Fibroblast of villous mesenchyme (primary cell): Measurements from ENCODE around the gene EMSY. TPM values are rescaled to one million over a fixed set of nuclear protein-coding genes. Genes with fewer than 3 reads are reported as not detected.

Experiments used
- DNase-seq: peaks from one replicate; pipeline ENCODE4 v3.0.0-alpha.2; 2010; ENCODE audit warnings: low read depth
- H3K4me3 ChIP-seq: 2 replicates; pipeline ENCODE4 v1.5.1; 2011; ENCODE audit warnings: low read depth, mild to moderate bottlenecking, low read length
- total RNA-seq: library from RNA; depleted of rRNA; stranded (reverse); fragments of >200 nt; gene quantifications from 2 replicates; pipeline ENCODE4 v1.2.3, GENCODE V29; 2012
- TF ChIP-seq, protein P1 (sequence below): IDR thresholded peaks from 2 replicates; pipeline ENCODE4 v1.5.1; 2012; ENCODE audit warnings: low read depth, mild to moderate bottlenecking, low read length; ENCODE audit not compliant: insufficient read depth

Gene EMSY
- total RNA-seq, 1 donor: 22.0 TPM

DNA sequence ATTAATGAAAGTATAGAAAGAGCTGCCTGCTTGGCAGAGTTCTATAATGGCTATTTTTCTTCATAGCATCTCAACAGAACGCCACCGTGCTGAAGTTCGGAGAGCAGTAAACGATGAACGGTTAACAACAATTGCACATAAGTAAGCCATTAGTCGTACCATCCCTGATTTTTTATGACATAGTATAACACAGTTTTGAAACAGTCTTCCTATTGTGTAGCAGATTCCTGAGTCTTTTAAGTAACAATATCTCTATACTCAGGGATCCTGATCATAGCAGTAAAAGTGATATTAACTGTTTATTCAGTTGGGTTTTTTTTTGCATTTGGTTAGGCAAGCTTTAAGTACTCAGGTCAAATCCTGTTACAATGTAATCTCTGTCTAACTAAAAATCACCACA, 8.4 kb downstream of the EMSY start:
- TF ChIP-seq, protein P1, sequence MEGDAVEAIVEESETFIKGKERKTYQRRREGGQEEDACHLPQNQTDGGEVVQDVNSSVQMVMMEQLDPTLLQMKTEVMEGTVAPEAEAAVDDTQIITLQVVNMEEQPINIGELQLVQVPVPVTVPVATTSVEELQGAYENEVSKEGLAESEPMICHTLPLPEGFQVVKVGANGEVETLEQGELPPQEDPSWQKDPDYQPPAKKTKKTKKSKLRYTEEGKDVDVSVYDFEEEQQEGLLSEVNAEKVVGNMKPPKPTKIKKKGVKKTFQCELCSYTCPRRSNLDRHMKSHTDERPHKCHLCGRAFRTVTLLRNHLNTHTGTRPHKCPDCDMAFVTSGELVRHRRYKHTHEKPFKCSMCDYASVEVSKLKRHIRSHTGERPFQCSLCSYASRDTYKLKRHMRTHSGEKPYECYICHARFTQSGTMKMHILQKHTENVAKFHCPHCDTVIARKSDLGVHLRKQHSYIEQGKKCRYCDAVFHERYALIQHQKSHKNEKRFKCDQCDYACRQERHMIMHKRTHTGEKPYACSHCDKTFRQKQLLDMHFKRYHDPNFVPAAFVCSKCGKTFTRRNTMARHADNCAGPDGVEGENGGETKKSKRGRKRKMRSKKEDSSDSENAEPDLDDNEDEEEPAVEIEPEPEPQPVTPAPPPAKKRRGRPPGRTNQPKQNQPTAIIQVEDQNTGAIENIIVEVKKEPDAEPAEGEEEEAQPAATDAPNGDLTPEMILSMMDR: no peak
- no peak for DNase-seq
- H3K4me3 ChIP-seq: no peak overlapping the region

DNA sequence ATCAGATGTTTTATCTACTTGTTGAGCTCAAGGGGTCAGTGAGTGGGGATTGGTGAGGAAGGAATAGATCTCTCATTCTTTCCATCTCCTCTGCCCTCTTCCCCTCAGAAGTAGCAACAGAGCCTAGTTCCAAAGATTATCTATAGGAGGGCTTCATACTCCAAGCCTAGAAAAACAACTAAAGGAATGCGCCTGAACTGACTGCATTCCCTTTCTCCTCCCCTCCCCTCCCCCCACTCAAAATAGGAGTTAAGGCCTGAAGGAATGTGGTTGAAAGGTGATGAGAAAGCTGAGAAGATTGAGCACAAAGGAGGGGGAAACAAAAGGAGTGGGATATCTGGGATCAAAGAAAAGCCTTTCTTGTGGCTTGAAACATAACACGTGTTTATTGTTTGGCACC, 10.5 kb downstream of the EMSY start:
- H3K4me3 ChIP-seq: no peak overlapping the region
- TF ChIP-seq, protein P1: no peak
- DNase-seq: no peak

DNA sequence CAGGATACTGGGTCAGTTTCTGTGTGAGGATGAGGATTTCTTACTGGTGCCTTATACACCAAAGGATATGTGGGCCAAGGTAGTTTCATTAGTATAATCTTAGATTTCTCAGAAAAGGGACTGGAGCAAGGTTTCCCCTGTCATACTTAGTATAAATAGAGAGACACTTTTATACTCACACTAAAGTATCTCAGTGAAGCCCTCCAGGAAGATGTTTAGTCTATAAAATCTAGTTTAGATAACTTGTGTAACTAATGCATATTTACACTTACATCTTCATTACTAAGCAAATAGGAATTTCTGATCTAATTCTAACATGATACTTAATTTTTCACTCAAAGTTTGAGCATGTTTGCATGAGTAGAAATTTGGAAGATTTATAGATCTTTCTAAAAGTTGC, 11.1 kb downstream of the EMSY start:
- no peak overlapping the region for H3K4me3 ChIP-seq
- TF ChIP-seq, protein P1: no peak
- DNase-seq: peak; percentile 32

DNA sequence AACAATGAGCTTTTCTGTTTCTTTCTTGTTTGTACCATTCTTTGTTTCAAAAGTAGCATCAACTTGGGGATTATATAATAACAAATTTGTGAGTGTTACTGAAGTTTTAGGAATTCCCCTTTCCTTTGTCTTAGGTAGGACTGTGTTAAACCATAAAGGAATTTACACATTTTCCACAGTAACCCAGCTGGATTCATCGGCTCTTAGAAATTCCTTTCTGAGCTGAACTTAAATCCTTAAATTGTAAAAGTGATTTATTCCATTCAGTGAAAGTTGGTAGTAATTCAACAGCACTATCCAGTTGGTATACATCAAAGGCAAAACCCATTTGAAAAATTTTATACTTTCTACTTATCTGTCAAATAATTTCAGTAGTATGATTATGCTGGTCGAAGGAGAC, 11.8 kb downstream of the EMSY start:
- DNase-seq: peak; percentile 3
- TF ChIP-seq, protein P1: no peak
- H3K4me3 ChIP-seq: no peak overlapping the region

DNA sequence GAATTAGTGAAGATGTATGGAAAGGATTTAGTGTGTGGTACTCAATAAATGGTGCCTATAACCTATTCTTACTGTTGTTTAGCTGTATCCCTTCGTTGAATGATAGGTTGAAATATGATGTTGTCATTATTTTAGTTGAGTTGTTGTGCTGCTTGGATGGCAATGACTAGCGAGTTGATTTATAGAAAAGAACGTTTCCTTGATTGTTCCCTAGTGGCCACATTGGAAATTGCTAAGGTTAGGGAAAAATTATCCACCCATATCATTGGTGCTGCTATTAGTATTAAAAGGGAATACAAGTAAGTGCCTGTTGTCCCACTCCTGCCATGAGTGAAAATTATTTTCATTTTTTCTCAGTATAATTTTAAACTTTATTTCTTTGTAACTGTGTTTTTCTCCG, 14.5 kb downstream of the EMSY start:
- no peak for DNase-seq
- TF ChIP-seq, protein P1: peak; percentile 40
- no peak overlapping the region for H3K4me3 ChIP-seq

DNA sequence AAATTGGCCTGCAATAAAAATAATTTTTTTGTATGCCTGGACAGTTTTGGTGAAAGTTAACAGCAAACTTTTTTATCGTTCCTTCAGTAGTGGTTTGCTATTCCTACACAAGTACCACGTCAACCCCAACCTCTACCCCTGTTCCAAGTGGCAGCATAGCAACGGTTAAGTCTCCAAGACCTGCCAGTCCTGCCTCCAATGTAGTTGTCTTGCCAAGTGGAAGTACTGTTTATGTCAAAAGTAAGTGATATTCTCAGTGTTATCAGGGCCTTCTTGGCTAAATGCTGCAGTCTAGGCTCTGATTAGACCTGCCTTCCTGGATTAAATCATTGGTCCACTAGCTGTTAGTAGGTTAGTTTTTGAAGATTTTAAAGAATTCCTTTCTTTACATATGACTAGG, 15.0 kb downstream of the EMSY start:
- no peak overlapping the region for H3K4me3 ChIP-seq
- no peak for DNase-seq
- TF ChIP-seq, protein P1: no peak

DNA sequence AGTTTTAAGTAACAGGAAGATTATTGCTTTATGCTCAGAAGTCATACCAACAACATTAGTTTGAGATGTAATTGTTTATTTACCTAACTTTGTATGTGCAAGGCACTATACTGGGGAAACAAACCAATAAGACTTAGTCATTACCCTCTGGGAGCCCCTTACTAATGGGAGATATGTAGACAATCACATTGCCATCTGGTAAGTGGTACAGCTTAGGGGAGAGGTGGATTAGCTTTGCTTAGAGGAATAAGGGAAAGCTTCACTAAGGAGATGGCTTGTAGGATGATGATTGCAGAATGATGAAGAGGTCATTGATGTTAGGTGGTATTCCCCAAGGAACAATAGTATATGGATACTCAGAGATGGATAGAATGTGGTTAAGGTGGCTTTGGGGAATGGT, 17.5 kb downstream of the EMSY start:
- H3K4me3 ChIP-seq: no peak overlapping the region
- DNase-seq: no peak
- TF ChIP-seq, protein P1: no peak
